HG03066 (cell line): ENCODE measurements around the gene EPHX1.
"Not testable (repeated sequence)": the region's sequence is repeated elsewhere in the genome, so short reads cannot be mapped to it uniquely, and the experiment has no call there.

Source experiments
- ATAC-seq: cut with Tn5 transposase; IDR thresholded peaks from one replicate; pipeline ENCODE4 v1.9.1; 2021; ENCODE audit warnings: low read depth; ENCODE audit not compliant: unreplicated experiment

Gene EPHX1

DNA sequence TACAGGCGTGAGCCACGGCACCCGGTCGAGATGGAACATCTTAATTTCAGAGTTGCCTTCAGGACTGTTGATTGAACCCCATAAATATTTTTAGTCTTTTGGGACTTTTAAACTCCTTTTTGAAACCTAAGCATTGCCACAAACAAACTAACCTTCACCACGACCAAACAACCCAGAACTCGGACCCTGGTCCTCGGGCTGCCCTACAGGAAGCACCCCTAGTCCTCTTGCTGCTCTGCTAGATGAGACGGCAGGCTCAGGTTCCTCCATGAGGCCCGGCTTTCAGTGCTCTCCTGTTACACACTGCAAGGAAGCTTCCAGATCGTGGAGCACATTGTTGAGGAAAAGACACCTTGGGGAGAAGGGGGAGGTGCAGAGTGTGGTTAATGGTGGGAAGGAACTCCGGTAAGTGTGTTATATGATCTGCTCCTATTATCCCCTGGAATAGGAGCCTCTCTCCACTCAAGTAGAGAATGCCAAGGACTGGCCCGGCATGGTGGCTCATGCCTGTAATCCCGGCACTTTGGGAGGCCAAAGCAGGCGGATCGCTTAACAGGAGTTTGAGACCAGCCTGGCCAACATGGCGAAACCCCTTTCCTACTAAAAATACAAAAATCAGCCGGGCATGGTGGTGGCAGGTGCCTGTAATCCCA, 5.7 kb downstream of the EPHX1 start:
- ATAC-seq: no peak

DNA sequence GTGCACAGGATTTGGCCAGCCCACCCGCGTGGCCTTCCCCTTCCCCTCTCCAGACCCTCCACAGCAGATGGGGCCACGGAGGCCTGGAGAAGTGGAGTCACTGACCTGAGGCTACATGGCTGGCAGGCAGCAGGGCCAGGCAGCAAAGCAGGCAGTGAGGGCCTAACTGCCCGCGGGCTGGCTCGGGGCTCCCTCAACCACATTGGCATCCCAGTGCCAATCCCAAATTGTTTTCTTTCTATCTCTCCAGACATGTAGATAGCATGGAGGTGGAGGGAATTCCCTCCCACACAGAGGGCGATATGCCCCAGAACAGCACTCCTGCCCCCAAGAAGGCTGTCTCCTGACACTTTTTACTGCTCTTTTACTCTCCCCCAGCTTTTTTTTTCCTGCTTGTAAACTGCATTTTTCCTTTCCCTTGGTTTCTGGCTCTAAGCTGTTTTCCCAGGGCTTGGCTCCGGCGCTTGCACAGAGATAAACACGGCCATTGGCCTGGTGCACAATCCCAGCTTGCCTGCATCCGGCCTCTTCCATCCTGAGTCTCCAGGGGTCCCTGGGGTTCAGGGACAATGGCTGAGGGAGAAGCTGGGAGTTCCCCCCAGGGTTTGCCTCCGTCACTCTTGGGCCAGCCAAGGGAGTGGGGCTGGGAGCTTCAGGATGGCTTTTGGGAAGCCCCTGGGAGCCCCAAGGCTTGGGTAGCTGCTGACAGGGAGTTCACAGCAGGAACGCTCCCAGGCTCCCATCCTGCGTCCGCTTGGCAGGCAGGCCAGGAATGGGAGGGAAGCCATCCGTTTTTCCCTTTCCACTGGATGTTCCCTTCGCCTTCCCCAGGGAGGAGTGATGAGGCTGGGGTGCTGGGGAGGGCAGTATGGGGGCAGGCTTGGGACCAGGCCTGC, 7.0 kb downstream of the EPHX1 start:
- ATAC-seq: no peak

DNA sequence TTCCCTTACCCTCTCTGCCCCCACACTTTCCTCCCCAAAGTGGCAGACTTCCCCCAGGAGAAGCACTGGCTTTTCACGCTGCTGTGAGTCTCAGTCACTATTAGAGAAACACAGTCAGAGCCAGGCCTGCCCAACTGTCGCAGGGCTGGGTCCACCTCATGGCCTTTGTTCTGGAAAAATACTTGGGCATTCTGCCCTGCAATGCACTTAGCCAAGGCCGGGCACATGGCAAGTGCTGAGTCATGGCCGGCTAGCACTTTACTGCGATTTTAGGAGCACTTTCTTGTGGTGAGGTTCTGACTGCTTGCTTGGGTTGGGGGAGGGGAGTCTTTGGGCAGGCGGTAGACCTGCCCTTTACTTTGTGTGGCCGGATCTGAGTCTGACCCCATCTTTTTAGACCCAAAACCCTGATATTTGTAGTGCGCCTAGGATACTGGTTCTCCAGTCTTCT, 7.7 kb downstream of the EPHX1 start:
- ATAC-seq: no peak

DNA sequence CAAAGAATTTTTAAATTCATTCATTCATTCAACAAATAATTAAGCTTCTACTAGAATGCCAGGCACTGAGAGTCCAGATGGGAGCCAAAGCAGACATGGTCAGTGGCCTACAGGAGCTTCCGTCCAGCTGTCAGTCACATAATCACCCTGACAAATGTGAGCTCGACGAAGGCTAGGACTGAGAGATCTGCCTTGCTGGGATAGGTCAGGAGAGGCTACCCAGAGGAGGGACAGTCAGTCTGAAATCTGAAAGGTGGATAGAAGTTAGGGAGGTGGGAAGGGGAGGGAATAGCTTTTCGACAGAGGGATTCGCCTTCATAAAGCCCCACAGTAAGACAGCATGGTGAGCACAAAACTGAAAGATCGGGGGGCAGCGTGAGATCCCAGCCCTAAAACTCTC, 8.3 kb downstream of the EPHX1 start:
- ATAC-seq: no peak

DNA sequence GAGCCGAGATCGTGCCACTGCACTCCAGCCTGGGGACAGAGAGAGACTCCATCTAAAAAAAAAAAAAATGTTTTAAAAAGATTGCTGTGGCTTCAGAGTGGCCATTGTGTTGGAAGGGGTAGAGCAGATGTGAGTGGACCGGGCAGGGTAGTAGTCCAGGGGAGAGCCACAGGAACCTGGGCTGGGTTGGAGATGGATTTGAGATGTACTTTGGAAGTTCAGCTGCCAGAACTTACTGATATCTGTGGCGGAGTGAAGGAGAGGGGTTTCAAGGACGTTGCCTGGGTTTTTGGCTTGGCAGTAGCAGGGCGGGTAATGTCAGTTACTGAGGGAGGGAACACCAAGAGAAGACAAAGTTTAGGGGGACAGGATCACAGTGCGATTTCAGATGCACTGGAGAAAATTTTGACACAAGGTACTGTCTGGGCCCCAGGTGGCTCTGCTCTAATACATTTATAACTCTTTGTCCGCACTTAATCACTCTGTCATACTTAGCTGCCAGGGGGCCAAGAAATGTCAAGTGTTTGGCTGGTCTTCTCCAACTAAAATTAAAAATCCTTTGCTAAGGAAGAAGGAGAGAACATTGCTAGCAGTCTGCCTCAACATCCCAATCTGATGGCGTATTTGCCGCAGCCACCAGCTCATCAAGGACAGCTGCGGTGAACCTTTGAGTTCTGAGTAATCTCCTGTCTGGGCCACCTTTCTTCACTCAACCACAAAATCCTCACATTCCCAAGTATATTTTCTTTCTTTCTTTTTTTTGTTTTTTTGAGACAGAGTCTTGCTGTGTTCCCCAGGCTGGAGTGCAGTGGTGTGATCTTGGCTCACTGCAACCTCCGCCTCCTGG, 9.6 kb downstream of the EPHX1 start:
- no peak for ATAC-seq

DNA sequence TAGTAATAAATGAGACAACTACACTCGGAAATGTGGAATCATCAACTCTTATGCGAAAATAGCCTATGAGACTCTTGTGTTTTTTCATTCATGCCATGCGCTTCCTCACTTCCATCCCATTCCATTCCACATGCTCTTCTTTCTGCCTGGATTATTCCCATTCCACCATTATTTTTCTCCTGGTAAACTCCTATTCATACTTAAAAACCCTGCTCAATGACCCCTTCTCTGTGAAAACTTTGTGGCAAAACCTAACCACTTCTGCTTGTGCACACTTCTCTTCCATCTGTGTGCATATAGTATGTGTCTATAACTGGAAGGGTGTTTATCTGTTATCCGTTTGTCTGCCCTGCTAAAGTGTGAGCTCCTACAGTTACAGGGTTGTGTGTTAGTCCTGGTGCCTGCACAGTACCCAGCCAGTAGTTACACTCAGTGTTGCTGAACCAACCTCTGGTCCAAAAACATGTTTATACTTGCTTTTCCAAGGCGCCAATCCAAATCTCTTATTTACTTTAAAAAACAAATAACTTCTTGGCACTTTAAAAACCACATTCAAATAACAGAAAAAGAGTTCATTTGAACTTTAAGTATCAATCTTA, 10.7 kb downstream of the EPHX1 start:
- ATAC-seq: no peak

DNA sequence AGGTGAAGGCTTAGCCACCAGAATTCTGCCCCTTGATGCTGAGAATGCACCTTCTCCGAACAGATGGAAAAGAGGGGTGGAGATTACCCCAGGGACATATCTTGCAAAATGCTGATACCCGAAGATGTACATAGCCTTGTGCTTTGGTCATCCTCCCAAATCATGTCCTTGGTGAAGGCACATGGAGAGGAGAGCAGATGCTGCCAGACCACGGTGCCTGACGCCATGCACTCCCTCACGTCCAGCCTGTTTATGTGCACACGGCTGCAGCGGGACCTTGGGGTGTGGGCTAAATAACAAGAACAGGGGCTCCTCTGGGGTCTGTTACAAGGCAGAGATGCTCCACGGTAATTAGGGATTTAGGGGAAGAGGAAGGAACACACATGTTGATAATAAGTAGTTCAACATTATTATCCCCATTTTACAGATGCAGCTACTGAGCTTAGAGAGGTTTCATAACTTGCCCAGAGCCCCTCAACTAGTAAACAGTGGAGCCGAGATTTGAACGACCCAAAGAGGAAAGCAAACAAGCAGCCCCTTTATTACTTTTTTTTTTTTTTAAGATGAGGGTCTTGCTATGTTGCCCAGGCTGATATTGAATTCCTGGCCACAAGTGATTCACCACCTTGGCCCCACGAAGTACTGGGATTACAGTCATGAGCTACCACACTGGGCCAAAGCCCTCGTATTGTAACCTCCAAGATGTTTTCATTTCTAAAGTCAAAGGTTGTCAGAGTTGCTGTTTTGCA, 12.9 kb downstream of the EPHX1 start:
- ATAC-seq: no peak

DNA sequence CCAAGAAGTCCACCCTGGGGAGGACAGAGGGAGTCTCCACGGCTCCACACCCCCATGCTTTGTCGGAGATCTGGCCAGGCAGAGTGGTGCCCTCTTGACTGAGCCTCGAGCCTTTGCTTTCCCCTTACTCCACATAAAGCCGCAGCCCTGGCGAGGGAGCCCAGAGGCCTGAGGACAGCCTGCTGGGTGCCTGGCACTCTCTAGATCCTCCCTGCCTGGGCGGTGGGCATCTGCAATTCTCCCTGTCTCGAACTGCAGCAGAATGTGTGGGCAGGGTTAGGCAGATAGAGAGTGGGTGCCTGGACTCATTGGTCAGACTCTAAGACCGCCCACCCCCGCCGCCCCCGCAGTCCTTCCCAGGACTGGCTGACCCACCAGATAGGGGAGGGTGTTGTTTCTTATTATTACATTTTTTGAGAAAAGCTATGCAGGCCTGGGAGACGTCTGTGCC, 13.9 kb downstream of the EPHX1 start:
- ATAC-seq: no peak

DNA sequence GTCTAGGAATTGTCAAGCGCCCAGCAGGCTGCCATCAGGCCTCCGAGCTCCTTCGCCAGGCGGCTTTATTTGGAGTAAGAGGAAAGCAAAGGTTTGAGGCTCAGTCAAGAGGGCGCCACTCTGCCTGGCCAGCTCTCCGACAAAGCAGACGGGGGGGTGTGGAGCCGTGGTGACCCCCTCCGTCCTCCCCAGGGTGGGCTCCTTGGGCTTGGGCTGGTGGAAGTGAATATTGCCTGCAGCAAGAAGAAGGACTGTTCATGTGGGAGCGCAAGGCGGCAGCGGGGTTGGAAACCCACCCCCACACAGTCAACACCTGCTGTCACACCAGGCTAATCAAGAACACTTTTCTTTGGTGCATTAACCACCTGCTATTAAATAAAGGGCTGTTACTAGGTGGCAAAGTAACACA, 14.6 kb downstream of the EPHX1 start:
- ATAC-seq: no peak

DNA sequence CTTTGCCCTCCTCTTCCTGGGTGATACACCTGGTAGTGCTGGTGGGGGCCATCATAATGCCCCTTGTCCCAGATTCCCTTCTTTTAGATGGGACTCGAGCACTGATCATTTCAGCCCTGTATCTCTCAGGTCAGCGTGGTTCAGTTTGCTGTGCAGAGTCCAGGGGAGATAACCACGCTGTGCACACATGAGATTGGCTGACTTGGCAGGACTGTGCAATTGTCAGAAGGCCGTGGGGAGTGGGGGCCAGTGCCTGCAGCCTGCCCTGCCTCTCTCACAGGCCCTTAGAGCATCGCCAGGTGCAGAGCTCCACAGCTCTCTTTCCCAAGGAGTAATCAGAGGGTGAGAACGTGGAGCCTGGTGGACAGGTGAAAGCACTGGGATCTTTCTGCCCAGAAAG, 15.2 kb downstream of the EPHX1 start:
- ATAC-seq: no peak

DNA sequence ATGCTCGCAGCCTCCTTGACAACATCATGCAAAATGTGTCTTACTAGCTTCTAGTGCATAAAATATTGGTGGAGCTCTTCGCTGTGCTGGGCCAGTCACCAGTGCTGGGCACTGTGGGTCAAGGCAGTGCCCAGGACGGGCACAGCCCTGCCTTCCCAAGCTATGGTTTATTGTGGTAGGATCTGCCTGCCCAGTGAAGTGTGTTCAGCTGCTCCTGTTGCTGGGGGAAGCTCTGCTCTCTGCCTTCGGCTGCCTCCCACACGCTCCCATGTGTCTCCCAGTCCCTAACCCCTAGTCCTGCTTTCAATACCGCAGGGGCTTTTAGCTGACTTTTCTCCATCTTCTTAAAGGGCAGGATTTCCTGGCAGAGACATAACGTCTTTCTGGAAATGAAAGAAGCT, 15.7 kb downstream of the EPHX1 start:
- no peak for ATAC-seq

DNA sequence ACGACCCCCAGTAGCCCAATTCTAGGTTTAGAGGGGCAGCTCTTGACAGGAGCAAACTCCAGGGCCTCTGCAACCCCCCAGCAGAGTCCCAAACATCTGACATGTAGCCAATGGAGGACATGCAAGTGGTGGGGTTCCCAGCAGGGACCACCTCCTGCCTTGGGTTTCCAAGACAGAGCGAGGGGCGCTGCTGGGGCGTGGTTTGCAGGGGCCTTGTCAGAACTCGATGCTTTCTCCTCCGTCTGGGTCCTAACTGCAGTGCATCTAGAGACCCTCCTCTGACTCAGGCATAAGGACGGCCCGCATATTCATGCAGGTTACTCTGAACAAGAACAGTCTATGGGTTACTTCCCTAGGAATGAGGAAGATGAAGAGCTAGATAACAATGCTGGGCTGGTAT, 17.2 kb downstream of the EPHX1 start:
- no peak for ATAC-seq

DNA sequence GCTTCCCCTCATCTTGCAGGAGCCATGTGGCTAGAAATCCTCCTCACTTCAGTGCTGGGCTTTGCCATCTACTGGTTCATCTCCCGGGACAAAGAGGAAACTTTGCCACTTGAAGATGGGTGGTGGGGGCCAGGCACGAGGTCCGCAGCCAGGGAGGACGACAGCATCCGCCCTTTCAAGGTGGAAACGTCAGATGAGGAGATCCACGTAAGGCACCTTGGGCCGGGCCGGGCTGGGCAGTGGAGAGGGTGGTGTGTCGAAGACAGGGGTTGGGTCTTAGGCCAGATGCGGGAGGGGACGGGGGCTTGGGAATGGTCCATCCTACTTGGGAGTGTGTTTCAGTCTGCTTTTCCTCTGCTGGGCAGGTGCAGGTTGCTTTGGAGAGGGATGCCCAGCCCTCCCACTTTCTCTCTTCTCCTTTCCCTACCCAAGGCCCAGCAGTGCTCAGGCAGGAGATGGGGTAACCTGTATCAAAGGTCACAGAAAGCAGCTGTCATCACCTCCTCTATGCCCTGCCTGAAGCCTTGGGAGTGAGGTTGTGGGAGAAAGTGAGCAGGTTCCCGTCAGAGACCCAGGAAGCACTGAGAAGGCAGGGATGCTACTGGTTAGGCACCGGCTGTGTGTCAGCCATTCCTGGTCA, 18.9 kb downstream of the EPHX1 start:
- ATAC-seq: no peak

DNA sequence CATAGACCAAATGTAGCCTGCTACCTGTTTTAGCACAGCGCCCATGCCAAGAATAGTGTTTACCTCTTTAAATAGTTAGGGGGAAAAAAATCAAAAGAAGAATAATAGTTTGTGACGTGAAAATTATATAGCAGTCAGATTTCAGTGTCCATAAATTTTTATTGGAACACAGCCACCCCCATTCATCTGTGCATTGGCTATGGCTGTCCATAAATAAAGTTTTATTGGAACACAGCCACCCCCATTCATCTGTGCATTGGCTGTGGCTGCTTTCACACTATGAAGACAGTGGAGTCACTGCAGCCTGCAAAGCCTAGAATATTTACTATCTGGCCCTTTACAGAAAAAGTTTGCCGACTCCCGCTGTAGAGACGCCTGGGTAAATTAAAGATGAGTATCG, 20.9 kb downstream of the EPHX1 start:
- no peak for ATAC-seq

DNA sequence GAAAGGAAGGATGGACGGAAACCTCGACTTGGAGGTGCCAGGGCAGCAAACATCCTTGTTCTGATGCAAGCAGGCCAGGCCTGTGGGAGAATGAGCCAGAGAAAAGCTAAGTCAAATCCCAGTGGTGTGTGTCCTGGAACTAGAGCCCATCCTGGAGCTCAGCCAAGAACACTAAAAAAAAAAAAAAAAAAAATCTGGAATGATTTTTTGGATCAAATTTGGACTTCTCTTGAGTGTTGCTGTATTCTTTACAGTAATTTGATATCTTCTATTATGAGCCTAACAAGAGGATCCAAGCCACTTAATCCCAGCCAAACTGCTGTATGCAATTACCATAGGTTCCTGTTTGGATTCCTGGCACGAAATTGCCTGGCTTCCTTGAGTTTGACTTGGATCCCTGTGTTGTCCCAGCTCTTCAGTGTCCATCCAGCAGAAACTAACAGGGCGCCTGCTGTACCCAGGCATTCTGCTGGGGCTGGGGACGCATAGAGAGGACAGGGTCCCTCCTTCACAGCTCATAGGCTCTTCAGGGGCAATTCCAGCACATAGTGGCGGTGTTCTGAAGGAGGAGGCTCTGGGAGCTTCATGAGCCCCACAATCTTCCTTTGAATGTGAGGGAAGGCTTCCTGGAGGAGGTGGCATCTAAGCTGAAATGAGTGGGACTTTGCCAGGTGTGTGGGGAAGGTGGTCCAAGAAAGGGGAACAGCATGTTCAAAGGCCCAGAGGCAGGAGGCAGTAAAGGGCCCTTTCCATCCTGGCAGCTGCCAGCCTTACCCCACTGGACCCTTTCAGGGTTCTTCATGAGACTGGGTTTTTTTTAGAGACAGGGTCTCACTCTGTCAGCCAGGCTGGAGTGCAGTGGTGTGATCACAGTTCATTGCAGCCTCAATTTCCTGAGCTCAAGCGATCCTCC, 24.7 kb downstream of the EPHX1 start:
- ATAC-seq: no peak

DNA sequence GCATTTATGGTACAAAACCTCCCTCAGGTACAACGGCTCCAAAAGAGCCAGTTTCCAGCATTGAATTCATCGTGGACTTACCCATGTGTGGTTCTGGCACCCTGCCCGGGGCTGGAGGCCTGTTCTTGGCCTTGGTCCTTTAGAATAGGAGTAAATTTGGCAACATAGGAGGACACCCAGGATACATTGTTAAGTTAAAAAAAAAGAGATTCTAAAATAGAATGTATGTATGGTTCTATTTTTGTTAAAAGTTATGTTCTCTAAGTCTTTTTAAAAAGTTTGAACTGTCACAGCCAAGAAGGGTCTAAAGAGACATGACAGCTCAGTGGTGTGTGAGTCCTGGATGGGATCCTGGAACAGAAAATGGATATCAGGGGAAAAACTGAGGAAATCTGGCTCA, 25.9 kb downstream of the EPHX1 start:
- ATAC-seq: no peak

DNA sequence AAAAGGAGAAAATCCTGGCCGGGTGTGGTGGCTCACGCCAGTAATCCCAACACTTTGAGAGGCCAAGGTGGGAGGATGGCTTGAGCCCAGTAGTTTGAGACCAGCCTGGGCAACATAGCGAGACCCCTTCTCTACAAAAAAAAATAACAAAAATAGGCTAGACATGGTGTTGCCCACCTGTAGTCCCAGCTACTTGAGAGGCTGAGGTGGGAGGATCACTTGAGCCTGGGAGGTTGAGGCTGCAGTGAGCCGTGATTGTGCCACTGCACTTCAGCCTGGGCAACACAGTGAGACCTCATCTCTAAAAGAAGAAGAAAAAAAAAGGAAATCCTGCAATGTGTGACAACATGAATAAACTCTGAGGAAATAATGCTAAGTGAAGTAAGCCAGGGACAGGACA, 26.4 kb downstream of the EPHX1 start:
- not testable (repeated sequence) for ATAC-seq

DNA sequence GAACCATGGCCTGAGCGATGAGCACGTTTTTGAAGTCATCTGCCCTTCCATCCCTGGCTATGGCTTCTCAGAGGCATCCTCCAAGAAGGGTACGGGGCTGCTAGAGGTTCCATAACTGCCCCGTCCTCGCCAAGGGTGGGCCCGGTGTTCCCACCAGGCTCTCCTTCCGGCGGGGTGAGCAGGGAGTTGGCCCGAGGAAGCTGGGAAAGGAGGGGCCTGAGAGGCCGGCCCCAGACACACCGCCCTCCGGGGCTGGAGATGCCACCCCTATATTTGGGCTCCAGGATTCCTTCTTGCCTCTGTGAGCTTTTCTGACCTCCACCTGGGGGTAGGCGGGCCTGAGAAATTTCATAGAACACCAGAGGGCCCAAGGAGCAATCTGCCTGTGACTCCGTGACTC, 28.9 kb downstream of the EPHX1 start:
- ATAC-seq: no peak

DNA sequence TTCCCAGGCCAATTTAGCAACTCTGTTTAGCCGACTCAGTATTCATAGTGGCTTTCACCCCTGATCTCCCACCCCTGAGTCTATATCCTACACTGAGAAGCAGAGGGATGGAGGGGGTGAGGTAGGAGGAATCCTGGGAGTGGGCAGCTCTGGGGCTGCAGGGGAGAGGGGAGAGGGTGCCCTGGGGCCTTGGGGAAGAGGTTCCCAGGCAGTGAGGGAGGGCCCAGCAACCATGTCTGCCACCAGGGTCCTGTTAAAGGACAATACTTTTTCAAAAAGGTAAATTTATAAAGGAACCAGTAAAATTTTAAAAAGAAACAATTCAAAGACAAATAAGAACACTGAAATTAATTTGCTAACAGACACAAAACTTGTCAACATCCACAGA, 30.3 kb downstream of the EPHX1 start:
- ATAC-seq: no peak
